GM21786 (cell line): ENCODE data around the gene PUS1.
"Not testable (repeated sequence)": the region's sequence is repeated elsewhere in the genome, so short reads cannot be mapped to it uniquely, and the experiment has no call there.

Source experiments
- ATAC-seq: cut with Tn5 transposase; IDR thresholded peaks from one replicate; pipeline ENCODE4 v1.9.1; 2021; ENCODE audit not compliant: unreplicated experiment

The PUS1 gene

DNA sequence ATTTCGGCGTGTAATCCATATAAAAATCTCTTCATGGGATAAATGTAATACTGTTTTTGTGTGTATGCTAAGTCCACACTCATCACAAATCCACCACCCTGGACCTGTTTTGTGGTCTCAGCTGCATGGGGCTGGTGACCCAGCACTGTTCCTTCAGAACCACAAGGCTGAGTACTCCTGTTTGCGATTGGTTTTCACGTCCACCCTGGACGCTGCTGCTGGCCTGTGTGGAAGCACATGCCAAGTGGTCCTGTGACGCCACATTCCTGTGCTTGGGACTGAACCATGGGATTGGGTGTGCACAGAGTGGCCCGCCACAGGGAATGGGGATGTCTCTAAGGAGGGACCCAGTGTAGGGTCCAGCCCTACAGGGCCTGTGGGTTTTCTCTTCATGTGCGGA is 4.3 kb downstream of the PUS1 start:
- no peak for ATAC-seq

DNA sequence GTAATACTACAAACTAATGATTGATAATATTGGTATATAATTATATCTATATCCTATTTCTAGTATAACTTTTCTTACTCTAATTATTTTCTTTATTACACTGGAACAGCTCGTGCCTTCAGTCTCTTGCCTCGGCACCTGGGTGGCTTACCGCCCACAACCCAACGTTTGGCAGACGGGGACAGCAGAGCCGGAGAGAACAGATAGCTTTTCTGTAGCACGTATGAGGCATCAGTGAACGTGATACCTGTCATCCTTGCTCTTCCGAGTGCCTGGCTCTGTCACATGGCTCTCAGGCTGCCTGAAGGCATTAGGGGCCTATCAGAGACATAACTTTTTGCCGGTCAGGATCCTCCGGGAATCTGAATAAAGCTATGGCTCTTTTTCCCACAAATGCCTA is 5.5 kb downstream of the PUS1 start:
- no peak for ATAC-seq

GRCh38 chr12:131938082-131938481 is 9.0 kb downstream of the PUS1 start:
- ATAC-seq: no peak

GRCh38 chr12:131939007-131939406 is 9.9 kb downstream of the PUS1 start:
- no peak for ATAC-seq

GRCh38 chr12:131940141-131940547 is 11.1 kb downstream of the PUS1 start:
- ATAC-seq: no peak

GRCh38 chr12:131941116-131941986 is 12.3 kb downstream of the PUS1 start:
- no peak for ATAC-seq

DNA sequence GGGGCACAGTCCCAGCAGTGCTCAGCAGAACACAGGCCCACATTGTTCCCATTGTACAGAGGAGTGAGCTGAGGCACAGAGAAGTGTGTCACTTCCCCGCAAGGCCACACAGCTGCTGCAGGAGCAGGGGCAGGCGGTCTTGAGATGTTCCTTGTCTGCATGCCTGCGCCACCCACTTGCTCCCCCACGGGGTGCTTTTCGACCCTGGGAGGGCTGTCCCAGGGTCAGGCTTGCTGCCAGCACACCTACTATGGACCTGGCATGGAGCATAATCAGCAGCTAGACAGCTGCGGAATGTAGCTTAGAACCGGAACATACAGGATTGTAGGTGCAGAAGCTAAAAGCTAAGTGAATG is 12.9 kb downstream of the PUS1 start:
- ATAC-seq: no peak

GRCh38 chr12:131942671-131943070 is 13.6 kb downstream of the PUS1 start:
- no peak for ATAC-seq

- no peak for ATAC-seq
These were observed 14.3 kb downstream of the PUS1 start for GRCh38 chr12:131943389-131943788.

GRCh38 chr12:131943876-131944275 is 14.8 kb downstream of the PUS1 start:
- ATAC-seq: no peak

DNA sequence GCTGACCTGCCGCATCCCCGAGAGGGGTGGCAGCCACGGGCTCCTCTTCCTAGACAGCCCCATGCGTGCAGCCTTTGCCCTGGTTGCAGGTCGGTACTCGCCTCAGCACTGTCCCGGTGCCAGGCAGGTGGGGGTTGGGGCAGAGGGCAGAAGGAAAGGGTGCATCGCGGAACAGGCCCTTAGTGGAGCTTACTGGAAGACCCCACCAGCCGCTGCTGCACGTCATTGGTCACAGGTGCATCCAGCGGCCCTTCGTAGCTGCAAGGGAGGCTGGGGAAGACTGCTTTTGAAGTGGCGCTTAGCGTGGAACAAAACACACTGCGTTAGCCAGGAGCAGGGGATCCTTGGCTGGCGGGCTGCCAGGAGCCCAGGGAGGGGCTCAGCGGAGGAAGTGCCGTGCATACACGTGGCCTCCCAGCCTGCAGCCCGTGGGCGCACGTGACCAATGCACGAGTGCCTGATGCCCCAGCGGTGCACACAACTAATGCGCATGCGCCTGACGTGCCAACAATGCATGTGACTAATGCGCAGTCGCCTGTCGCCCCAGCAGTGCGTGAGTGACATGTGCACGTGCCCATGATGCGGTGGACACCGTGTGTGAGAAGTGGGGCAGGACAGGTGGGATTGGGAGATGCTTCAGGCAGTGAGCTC is 15.7 kb downstream of the PUS1 start:
- ATAC-seq: no peak

GRCh38 chr12:131946757-131947156 is 17.7 kb downstream of the PUS1 start:
- ATAC-seq: no peak

DNA sequence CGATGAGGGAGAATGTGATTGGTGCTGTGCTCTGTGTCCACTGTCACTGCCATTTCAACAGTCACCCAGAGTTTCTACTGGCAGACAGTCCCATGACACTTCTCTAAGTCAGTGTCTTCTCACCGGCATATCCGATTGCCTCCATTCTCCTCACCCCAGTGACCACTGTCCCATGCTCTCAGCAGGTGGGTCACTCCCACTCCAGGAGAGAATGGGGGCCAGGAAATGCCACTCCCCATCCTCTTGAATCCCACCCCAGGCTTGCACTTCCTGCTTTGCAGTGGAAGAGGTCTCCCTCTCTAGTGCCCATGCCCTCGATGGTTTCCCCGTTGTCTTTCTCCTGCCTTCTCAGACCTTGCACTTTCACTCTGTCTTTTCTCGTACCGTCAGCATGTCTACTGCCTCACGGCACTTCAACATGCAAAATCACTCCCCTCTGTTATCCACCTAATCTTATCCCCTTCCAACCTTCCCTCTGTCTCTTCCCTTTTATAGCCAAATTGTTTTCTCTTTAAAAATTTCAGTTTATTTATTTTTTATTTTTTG is 18.5 kb downstream of the PUS1 start:
- ATAC-seq: no peak

DNA sequence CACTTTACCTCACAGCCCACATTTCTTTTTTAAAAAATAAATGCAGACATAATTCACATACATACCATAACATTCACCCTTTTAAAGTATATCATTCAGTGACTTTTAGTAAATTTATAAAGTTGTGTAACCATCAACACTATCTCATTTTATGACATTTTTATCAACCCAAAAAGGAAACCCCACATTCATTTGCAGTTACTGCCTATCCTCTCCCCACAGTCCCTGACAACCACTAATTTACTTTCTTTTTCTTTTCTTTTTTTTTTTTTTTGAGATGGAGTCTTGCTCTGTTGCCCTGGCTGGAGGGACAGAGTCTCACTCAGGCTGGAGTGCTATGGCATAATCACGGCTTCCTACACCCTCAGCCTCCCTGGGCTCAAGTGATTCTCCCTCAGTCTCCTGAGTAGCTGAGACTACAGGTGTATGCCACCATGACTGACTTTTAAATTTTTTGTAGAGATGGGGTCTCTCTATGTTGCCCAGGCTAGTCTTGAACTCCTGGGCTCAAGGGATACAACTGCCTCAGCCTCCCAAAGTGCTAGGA is 19.2 kb downstream of the PUS1 start:
- ATAC-seq: no peak

DNA sequence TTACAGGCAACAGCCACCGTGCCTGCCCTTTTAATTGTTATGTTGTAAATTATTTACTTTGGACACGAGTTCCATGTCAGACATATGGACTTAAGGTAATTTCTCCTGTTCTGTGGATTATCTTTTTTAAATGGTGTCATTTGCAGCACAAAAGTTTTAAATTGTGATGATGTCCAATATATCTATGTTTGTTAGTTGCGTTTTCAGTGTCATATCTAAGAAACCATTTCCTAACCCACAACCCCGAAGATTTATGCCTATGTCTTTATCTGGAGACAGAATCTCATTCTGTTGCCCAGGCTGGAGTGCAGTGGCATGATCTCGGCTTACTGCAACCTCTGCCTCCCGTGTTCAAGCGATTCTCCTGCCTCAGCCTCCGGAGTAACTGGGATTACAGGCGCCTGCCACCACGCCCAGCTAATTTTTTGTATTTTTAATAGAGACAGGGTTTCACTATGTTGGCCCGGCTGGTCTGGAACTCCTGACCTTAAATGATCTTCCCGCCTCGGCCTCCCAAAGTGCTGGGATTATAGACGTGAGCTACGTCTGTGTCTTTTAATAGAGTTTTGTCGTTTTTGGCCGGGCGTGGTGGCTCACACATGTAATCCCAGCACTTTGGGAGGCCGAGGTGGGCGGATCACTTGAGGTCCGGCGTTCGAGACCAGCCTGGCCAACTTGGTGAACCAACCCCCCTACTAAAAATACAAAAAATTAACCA is 19.8 kb downstream of the PUS1 start:
- ATAC-seq: not testable (repeated sequence)

DNA sequence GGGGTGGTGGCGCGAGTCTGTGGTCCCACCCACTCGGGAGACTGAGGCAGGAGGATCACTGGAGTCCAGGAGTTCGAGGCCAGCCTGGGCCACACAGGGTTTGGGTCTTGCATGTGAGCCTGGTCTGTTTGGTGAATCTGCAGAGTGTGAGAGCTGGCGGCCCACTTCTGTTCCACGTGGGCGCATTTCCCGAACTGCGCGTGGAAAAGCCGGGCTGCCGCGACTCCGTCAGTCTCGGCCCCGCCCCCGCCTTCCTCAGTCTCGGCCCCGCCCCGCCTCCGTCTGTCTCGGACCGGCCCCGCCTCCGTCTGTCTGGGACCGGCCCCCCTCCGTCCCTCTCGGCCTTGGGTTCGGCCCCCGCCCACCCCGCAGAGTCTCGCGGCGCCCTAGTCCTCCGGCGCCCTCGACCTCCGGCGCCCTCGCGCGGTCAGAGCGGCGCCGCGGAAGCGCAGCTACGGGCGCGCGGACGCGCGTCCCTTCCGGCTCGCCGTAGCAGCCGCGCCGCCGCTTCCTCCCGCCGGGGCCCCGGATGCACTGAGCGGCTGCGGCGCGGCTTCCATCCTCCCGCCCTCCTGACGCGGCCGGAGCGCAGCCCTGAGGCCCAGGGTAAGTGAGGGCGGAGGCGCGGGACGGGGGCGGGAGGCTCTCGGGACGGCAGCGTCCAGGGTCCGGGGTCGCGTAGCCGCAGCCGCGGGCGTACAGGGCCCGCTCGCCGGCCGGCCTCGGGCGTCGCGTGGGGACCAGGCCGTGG is 20.5 kb downstream of the PUS1 start, which contains the start of gene EP400:
Gene EP400 (plus strand): TSS at position 512 of the 751 bp plus-strand sequence. CDS start 10,678 bp downstream, outside the sequence.
- peak; percentile 76 for ATAC-seq

DNA sequence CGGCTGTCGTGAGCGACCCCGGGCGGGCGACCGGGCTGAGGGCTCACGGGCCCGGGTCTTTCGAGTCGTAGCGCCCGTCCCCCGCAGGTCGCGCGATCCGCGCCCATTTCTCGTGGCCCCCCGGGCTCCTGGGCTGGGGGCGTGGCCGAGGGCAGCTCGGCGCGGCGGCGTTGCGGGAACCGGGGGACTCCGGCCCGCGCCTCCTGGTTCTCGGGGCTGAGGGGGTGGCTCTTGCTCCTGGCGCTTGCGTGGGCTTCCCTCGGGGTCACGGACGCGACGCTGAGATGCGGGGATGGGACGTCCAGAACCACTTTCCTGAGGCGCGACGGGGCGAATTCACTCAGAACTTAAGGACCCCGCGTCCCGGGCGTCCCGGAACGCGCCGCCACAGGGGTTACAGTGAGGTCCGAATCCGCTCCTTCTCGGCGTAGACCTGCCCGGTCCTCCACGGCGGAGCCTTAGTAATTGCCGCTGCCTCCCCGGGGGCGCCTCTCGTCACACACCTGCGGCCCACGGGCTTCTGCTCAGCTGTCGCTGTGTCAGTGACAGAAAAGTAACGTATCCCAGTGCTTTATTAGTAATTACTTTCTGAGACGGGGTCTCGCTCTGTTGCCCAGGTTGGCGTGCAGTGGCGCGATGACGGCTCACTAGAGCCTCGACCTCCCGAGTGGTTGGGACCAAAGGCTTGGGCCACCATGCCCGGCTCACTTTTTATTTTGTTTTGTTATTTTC is 21.3 kb downstream of the PUS1 start:
- peak; percentile 20 for ATAC-seq

DNA sequence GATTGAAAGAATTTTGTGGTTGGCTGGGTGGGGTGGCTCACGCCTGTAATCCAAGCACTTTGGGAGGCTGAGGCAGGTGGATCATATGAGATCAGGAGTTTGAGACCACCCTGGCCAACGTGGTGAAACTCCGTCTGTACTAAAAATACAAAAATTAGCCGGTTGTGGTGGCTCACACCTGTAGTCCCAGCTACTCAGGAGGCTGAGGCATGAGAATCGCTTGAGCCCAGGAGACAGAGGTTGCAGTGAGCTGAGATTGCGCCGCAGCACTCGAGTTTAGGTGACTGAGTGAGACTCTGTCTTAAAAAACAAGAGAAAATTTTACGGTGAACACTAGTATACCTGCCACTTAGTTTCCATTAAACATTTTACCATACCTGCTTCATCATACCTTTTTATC is 24.7 kb downstream of the PUS1 start:
- ATAC-seq: not testable (repeated sequence)

- ATAC-seq: not testable (repeated sequence)
These were observed 25.4 kb downstream of the PUS1 start for GRCh38 chr12:131954460-131954859.

DNA sequence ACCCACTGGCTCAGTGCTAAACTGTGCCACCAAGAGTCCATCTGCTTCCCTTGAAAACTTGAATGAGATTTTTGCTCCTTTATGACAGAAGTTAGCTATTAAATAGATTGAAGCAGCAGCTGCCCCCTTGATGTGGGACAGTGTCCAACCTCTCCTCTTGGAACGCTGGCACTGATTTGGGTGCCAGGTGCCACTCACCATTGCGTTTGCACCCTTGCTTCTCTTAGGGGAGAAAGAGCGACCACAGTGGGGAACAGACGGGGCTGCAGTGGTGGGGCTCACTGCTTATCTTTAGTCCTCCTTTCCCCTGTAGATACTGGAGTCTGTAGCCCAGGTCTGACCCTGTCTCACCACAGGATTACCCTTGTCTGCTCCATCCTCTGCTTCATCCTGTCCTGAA is 30.0 kb downstream of the PUS1 start:
- ATAC-seq: no peak
